Liver (tissue), 9 donors: Measurements from ENCODE around the gene CEP250. TPM values are rescaled to one million over a fixed set of nuclear protein-coding genes. Genes with fewer than 3 reads are reported as not detected.

Source experiments
- DNase-seq: peaks from one replicate; pipeline ENCODE4 v3.0.0-alpha.2; 2017; ENCODE audit warnings: low spot score
- H3K27ac ChIP-seq, 2 donors: one replicate each; pipeline ENCODE4 v1.7.0; 2013; ENCODE audit warnings: inconsistent platforms in 2 of 2, low read length in 2 of 2, control low read depth in 1 of 2, low read depth in 1 of 2, mild to moderate bottlenecking in 1 of 2
- H3K27me3 ChIP-seq, 4 donors: one replicate each; pipeline versions ENCODE4 v1.6.1 to v1.7.0; 2013; ENCODE audit warnings: low read length in 3 of 4, inconsistent platforms in 1 of 4, mild to moderate bottlenecking in 1 of 4, moderate library complexity in 1 of 4; ENCODE audit not compliant: control insufficient read depth in 4 of 4, insufficient read depth in 4 of 4
- H3K36me3 ChIP-seq, 4 donors: one replicate each; pipeline versions ENCODE4 v1.6.1 to v1.7.0; 2013; ENCODE audit warnings: low read length in 3 of 4, mild to moderate bottlenecking in 3 of 4, low read depth in 1 of 4, moderate library complexity in 1 of 4; ENCODE audit not compliant: control insufficient read depth in 4 of 4, insufficient read depth in 3 of 4
- H3K4me1 ChIP-seq, 4 donors: one replicate each; pipeline versions ENCODE4 v1.6.1 to v1.7.0; 2013; ENCODE audit warnings: low read length in 3 of 4, mild to moderate bottlenecking in 3 of 4, moderate library complexity in 1 of 4; ENCODE audit not compliant: control insufficient read depth in 4 of 4, insufficient read depth in 4 of 4
- H3K4me3 ChIP-seq, 3 donors: one replicate each; pipeline versions ENCODE4 v1.6.1 to v1.7.0; 2013; ENCODE audit warnings: low read length in 3 of 3, control low read depth in 1 of 3, low read depth in 1 of 3, mild to moderate bottlenecking in 1 of 3
- H3K9ac ChIP-seq, 2 donors: one replicate each; pipeline ENCODE4 v1.7.0; 2013; ENCODE audit warnings: low read length in 2 of 2, mild to moderate bottlenecking in 2 of 2, moderate library complexity in 2 of 2, control low read depth in 1 of 2, low read depth in 1 of 2
- H3K9me3 ChIP-seq, 4 donors: one replicate each; pipeline versions ENCODE4 v1.6.1 to v1.7.0; 2013; ENCODE audit warnings: low read length in 3 of 4; ENCODE audit not compliant: control insufficient read depth in 4 of 4
- ATF3 ChIP-seq: IDR thresholded peaks from 2 replicates; pipeline ENCODE4 v1.6.1; 2016; ENCODE audit warnings: antibody characterized with exemption
- EGR1 ChIP-seq, 2 donors: IDR thresholded peaks; 2 replicates each; pipeline ENCODE4 v1.6.1; 2016 to 2018; ENCODE audit warnings: antibody characterized with exemption in 2 of 2, low read depth in 2 of 2
- FOXA1 ChIP-seq: IDR thresholded peaks from 2 replicates; pipeline ENCODE4 v1.6.1; 2016; ENCODE audit warnings: antibody characterized with exemption
- FOXA2 ChIP-seq: IDR thresholded peaks from 2 replicates; pipeline ENCODE4 v1.6.1; 2016; ENCODE audit warnings: antibody characterized with exemption
- HNF4A ChIP-seq, 2 donors: conservative IDR thresholded peaks; 2 replicates each; pipeline ENCODE4 v1.6.1; 2016; ENCODE audit warnings: antibody characterized with exemption in 2 of 2, mild to moderate bottlenecking in 2 of 2
- HNF4G ChIP-seq: IDR thresholded peaks from 2 replicates; pipeline ENCODE4 v1.6.1; 2016; ENCODE audit warnings: antibody characterized with exemption
- JUND ChIP-seq, 2 donors: IDR thresholded peaks; 2 replicates each; pipeline ENCODE4 v1.6.1; 2016; ENCODE audit warnings: antibody characterized with exemption in 2 of 2
- MAX ChIP-seq: IDR thresholded peaks from 2 replicates; pipeline ENCODE4 v1.6.1; 2016; ENCODE audit warnings: antibody characterized with exemption
- NR2F2 ChIP-seq: IDR thresholded peaks from 2 replicates; pipeline ENCODE4 v1.6.1; 2016; ENCODE audit warnings: antibody characterized with exemption
- RAD21 ChIP-seq, 2 donors: IDR thresholded peaks; 2 replicates each; pipeline ENCODE4 v1.6.1; 2016; ENCODE audit warnings: antibody characterized with exemption in 2 of 2, mild to moderate bottlenecking in 2 of 2
- REST ChIP-seq: IDR thresholded peaks from 2 replicates; pipeline ENCODE4 v1.6.1; 2016; ENCODE audit warnings: antibody characterized with exemption, mild to moderate bottlenecking
- RXRA ChIP-seq, 2 donors: IDR thresholded peaks; 2 replicates each; pipeline ENCODE4 v1.6.1; 2017 to 2018; ENCODE audit warnings: antibody characterized with exemption in 2 of 2, mild to moderate bottlenecking in 1 of 2
- SP1 ChIP-seq: IDR thresholded peaks from 2 replicates; pipeline ENCODE4 v1.6.1; 2018; ENCODE audit warnings: antibody characterized with exemption, mild to moderate bottlenecking
- TAF1 ChIP-seq: conservative IDR thresholded peaks from 2 replicates; pipeline ENCODE4 v1.6.1; 2016; ENCODE audit warnings: antibody characterized with exemption, mild to moderate bottlenecking
- YY1 ChIP-seq: IDR thresholded peaks from 2 replicates; pipeline ENCODE4 v1.6.1; 2016; ENCODE audit warnings: antibody characterized with exemption, mild to moderate bottlenecking
- WGBS: extraction: QIAGEN DNeasy Blood & Tissue Kit; methylation state at CpG from one replicate; pipeline ENCODE4 v1.1.7; 2013; 5-methylcytosine and 5-hydroxymethylcytosine counted together
- polyA plus RNA-seq, 2 donors: library from polyadenylated mRNA; stranded (reverse) in 1 of 2; unstranded in 1 of 2; fragments of 200-250 nt in 1 of 2; fragments of >200 nt in 1 of 2; fragmentation: Nextera tagmentation in 1 of 2; extraction: Ambion mirVana in 1 of 2; gene quantifications; one replicate each; pipeline versions ENCODE4 v1.2.1 to v1.2.3, GENCODE V29; 2013 to 2015
- total RNA-seq, 2 donors: library from RNA; depleted of rRNA; stranded (reverse); fragments of >200 nt; gene quantifications; one replicate each; pipeline ENCODE4 v1.2.3, GENCODE V29; 2014
- TF ChIP-seq, protein P1 (sequence below): fragments of 150-350 bp; IDR thresholded peaks from 2 replicates; pipeline ENCODE4 v1.5.1; 2017; ENCODE audit warnings: improper control_type of control experiment, low read depth, low read length; ENCODE audit not compliant: missing input control
- TF ChIP-seq, protein P2 (sequence below): IDR thresholded peaks from 2 replicates; pipeline ENCODE4 v1.6.1; 2016; ENCODE audit warnings: antibody characterized with exemption
- donor health status: healthy.
- donor health status: healthy.
- donor health status: healthy.
- donor health status: healthy.
- donor health status: healthy.

Gene CEP250
- total and polyA plus RNA-seq, 4 donors: 3.4 to 13.3 (median 8.3) TPM

- H3K4me1 ChIP-seq: no peaks in the 10 kb centered on the region
- TF ChIP-seq MAX: no peak
- no peak for TF ChIP-seq RAD21 (IDR thresholded peaks at IDR 0.05)
- no peak for TF ChIP-seq REST
- TF ChIP-seq FOXA2: no peak
- TF ChIP-seq TAF1: no peak
- TF ChIP-seq RXRA (IDR thresholded peaks at IDR 0.05): no peak
- TF ChIP-seq HNF4G: no peak
- no peak for TF ChIP-seq ATF3
- no peak for TF ChIP-seq JUND (IDR thresholded peaks at IDR 0.05)
- TF ChIP-seq YY1: no peak
- TF ChIP-seq FOXA1: no peak
- TF ChIP-seq, protein P1, sequence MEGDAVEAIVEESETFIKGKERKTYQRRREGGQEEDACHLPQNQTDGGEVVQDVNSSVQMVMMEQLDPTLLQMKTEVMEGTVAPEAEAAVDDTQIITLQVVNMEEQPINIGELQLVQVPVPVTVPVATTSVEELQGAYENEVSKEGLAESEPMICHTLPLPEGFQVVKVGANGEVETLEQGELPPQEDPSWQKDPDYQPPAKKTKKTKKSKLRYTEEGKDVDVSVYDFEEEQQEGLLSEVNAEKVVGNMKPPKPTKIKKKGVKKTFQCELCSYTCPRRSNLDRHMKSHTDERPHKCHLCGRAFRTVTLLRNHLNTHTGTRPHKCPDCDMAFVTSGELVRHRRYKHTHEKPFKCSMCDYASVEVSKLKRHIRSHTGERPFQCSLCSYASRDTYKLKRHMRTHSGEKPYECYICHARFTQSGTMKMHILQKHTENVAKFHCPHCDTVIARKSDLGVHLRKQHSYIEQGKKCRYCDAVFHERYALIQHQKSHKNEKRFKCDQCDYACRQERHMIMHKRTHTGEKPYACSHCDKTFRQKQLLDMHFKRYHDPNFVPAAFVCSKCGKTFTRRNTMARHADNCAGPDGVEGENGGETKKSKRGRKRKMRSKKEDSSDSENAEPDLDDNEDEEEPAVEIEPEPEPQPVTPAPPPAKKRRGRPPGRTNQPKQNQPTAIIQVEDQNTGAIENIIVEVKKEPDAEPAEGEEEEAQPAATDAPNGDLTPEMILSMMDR: no peak
- no peak overlapping the region for H3K27ac ChIP-seq
- peaks cover 12 to 90% (median 51%) of the 10 kb centered on the region in 4 donors for H3K36me3 ChIP-seq
- no peak overlapping the region for H3K9ac ChIP-seq
- no peaks in the 10 kb centered on the region for H3K27me3 ChIP-seq
- no peaks in the 10 kb centered on the region for H3K9me3 ChIP-seq
- no peak for DNase-seq
- WGBS: 92% methylated on average over 1 of the region's 1 CpG
- no peak overlapping the region for H3K4me3 ChIP-seq
These were observed 43.9 kb downstream of the CEP250 start for GRCh38 chr20:35499271-35499670.

DNA sequence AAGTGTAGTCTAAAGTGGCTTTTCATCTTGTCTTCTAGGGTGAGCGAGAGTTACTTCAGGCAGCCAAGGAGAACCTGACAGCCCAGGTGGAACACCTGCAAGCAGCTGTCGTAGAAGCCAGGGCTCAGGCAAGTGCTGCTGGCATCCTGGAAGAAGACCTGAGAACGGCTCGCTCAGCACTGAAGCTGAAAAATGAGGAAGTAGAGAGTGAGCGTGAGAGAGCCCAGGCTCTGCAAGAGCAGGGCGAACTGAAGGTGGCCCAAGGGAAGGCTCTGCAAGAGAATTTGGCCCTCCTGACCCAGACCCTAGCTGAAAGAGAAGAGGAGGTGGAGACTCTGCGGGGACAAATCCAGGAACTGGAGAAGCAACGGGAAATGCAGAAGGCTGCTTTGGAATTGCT, 47.0 kb downstream of the CEP250 start:
- Histone ChIP-seq H3K27ac (no peak overlapping the region), H3K27me3 (no peaks in the 10 kb centered on the region), H3K9me3 (no peaks in the 10 kb centered on the region), H3K4me3 (no peak overlapping the region), H3K4me1 (no peaks in the 10 kb centered on the region), H3K9ac (no peak overlapping the region), H3K36me3 (peaks cover 11 to 81% (median 39%) of the 10 kb centered on the region in 4 donors)
- 83% methylated on average over 8 of the region's 8 CpGs for WGBS
- DNase-seq: no peak
- TF ChIP-seq HNF4A (conservative IDR thresholded peaks at IDR 0.05) (no peak), SP1 (no peak), MAX (no peak), ATF3 (no peak), JUND (IDR thresholded peaks at IDR 0.05) (no peak), FOXA1 (no peak), NR2F2 (no peak), HNF4G (no peak), FOXA2 (no peak), REST (no peak), RAD21 (IDR thresholded peaks at IDR 0.05) (no peak), TAF1 (no peak), EGR1 (IDR thresholded peaks at IDR 0.05; ENCODE audit: low read depth in 2 of 2) (no peak)
- TF ChIP-seq, protein P1: no peak
- TF ChIP-seq, protein P2, sequence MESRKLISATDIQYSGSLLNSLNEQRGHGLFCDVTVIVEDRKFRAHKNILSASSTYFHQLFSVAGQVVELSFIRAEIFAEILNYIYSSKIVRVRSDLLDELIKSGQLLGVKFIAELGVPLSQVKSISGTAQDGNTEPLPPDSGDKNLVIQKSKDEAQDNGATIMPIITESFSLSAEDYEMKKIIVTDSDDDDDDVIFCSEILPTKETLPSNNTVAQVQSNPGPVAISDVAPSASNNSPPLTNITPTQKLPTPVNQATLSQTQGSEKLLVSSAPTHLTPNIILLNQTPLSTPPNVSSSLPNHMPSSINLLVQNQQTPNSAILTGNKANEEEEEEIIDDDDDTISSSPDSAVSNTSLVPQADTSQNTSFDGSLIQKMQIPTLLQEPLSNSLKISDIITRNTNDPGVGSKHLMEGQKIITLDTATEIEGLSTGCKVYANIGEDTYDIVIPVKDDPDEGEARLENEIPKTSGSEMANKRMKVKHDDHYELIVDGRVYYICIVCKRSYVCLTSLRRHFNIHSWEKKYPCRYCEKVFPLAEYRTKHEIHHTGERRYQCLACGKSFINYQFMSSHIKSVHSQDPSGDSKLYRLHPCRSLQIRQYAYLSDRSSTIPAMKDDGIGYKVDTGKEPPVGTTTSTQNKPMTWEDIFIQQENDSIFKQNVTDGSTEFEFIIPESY: no peak
